ENCODE results near the gene PLCD3. TPM values are rescaled to one million over a fixed set of nuclear protein-coding genes. Genes with fewer than 3 reads are reported as not detected.

The PLCD3 gene
- 10 to 100 TPM in 2 of 4 donors, 1 to 10 TPM in 2; 1.5 to 90.8 (median 8.9) TPM for total RNA-seq

DNA sequence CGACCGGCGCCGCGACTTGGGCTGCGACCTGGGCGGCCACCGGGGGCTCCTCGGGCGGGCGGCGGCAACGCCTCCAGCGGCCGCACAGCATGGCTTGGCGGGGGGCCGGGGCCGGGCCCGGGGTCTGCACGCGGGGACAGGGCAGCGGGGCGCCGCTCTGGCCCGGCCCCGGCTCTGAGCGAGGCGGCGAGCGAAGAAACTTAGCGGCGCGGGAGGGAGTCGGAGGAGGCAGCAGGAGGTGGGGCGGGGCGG lies at the start of gene PLCD3:
Gene PLCD3, minus strand, starts transcription at position 196 of the 252 bp plus-strand sequence. Its CDS starts 105 bp downstream, at position 91.
- intact Hi-C loops (cut with DNase I; ENCODE audit: low total_unique reads), result no loop called here
- Histone ChIP-seq H3K4me3 (peak within 1 kb of the TSS; percentile 89 to 99), H3K27me3 (no peaks in the 10 kb centered on the region), H3K36me3 (no peaks in the 10 kb centered on the region), H3K27ac (peak within 1 kb of the TSS; percentile 97 to 99), H3K4me1 (peaks cover 13 to 20% of the 10 kb centered on the region in 2 donors), H3K9me3 (no peaks in the 10 kb centered on the region)
- no peak for DNase-seq
- TF ChIP-seq POLR2A (IDR thresholded peaks at IDR 0.05), result no peak
- TF ChIP-seq, protein P1, sequence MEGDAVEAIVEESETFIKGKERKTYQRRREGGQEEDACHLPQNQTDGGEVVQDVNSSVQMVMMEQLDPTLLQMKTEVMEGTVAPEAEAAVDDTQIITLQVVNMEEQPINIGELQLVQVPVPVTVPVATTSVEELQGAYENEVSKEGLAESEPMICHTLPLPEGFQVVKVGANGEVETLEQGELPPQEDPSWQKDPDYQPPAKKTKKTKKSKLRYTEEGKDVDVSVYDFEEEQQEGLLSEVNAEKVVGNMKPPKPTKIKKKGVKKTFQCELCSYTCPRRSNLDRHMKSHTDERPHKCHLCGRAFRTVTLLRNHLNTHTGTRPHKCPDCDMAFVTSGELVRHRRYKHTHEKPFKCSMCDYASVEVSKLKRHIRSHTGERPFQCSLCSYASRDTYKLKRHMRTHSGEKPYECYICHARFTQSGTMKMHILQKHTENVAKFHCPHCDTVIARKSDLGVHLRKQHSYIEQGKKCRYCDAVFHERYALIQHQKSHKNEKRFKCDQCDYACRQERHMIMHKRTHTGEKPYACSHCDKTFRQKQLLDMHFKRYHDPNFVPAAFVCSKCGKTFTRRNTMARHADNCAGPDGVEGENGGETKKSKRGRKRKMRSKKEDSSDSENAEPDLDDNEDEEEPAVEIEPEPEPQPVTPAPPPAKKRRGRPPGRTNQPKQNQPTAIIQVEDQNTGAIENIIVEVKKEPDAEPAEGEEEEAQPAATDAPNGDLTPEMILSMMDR (IDR thresholded peaks at IDR 0.05), result no peak

GRCh38 chr17:45177563-45177962 lies 45.2 kb upstream of the PLCD3 start:
- no peaks in the 10 kb centered on the region for H3K9me3 ChIP-seq
- no peak overlapping the region for H3K4me3 ChIP-seq
- peak overlapping the region in 1 of 2 donors; percentile 75 for H3K27ac ChIP-seq
- DNase-seq, result no peak
- peaks cover 2 to 5% of the 10 kb centered on the region in 2 donors for H3K4me1 ChIP-seq
- no peaks in the 10 kb centered on the region for H3K27me3 ChIP-seq
- intact Hi-C loops (cut with DNase I; ENCODE audit: low total_unique reads), result no loop called here
- TF ChIP-seq, protein P1 (IDR thresholded peaks at IDR 0.05), result no peak
- no peak for TF ChIP-seq POLR2A (IDR thresholded peaks at IDR 0.05)
- no peaks in the 10 kb centered on the region for H3K36me3 ChIP-seq

- Histone ChIP-seq H3K27ac (peak overlapping the region; percentile 12 to 75), H3K4me3 (no peak overlapping the region), H3K27me3 (no peaks in the 10 kb centered on the region), H3K36me3 (no peaks in the 10 kb centered on the region), H3K4me1 (peaks cover 5 to 19% of the 10 kb centered on the region in 2 donors), H3K9me3 (no peaks in the 10 kb centered on the region)
- no peak for TF ChIP-seq POLR2A (IDR thresholded peaks at IDR 0.05)
- TF ChIP-seq, protein P1 (IDR thresholded peaks at IDR 0.05), result no peak
- no peak for DNase-seq
- intact Hi-C loops (cut with DNase I; ENCODE audit: low total_unique reads), result no loop called here
Observed at GRCh38 chr17:45175759-45176115, 43.4 kb upstream of the PLCD3 start.

GRCh38 chr17:45172541-45173286 lies 40.4 kb upstream of the PLCD3 start:
- no peaks in the 10 kb centered on the region for H3K27me3 ChIP-seq
- peak overlapping the region; percentile 25 for H3K4me3 ChIP-seq
- TF ChIP-seq POLR2A (IDR thresholded peaks at IDR 0.05), result no peak
- TF ChIP-seq, protein P1 (IDR thresholded peaks at IDR 0.05), result no peak
- intact Hi-C loops (cut with DNase I; ENCODE audit: low total_unique reads), result no loop called here
- no peaks in the 10 kb centered on the region for H3K9me3 ChIP-seq
- H3K4me1 ChIP-seq, result peaks cover 5 to 19% of the 10 kb centered on the region in 2 donors
- peak; percentile 66 to 78 for DNase-seq
- no peaks in the 10 kb centered on the region for H3K36me3 ChIP-seq
- H3K27ac ChIP-seq, result peak overlapping the region; percentile 85 to 88

GRCh38 chr17:45172232-45172540 lies 39.9 kb upstream of the PLCD3 start:
- H3K9me3 ChIP-seq, result no peaks in the 10 kb centered on the region
- intact Hi-C loops (cut with DNase I; ENCODE audit: low total_unique reads), result no loop called here
- no peak for DNase-seq
- H3K4me3 ChIP-seq, result peak overlapping the region; percentile 25
- H3K27me3 ChIP-seq, result no peaks in the 10 kb centered on the region
- TF ChIP-seq, protein P1 (IDR thresholded peaks at IDR 0.05), result no peak
- no peak for TF ChIP-seq POLR2A (IDR thresholded peaks at IDR 0.05)
- peak overlapping the region; percentile 85 to 88 for H3K27ac ChIP-seq
- peaks cover 5 to 19% of the 10 kb centered on the region in 2 donors for H3K4me1 ChIP-seq
- H3K36me3 ChIP-seq, result no peaks in the 10 kb centered on the region
